Psoas muscle (tissue), 8 donors: ENCODE data around the gene MBD3. TPM values are rescaled to one million over a fixed set of nuclear protein-coding genes. Genes with fewer than 3 reads are reported as not detected.
A peak's percentile ranks its signal among the peaks of the same experiment; 100 is the strongest.
"Not testable (repeated sequence)": the region's sequence is repeated elsewhere in the genome, so short reads cannot be mapped to it uniquely, and the experiment has no call there.

ENCODE experiments used
- ATAC-seq, 4 donors: fragments of 200-7000 bp; cut with Tn5 transposase; one replicate each; pipeline ENCODE4 v1.9.1; 2020; ENCODE audit warnings: moderate library complexity in 3 of 4, mild to moderate bottlenecking in 2 of 4
- DNase-seq, 2 donors: peaks; one replicate each; pipeline ENCODE4 v3.0.0-alpha.2; 2020
- H3K27ac ChIP-seq: fragments of 200-600 bp; one replicate; pipeline ENCODE4 v1.8.0; 2022
- H3K27me3 ChIP-seq, 3 donors: fragments of 200-600 bp in 1 of 3; one replicate each; pipeline versions ENCODE4 v1.6.1 to v1.8.0; 2013 to 2022; ENCODE audit warnings: low read length in 2 of 3, mild to moderate bottlenecking in 2 of 3, moderate library complexity in 1 of 3; ENCODE audit not compliant: insufficient read depth in 3 of 3
- H3K36me3 ChIP-seq, 2 donors: fragments of 200-600 bp in 1 of 2; one replicate each; pipeline versions ENCODE4 v1.6.1 to v1.8.0; 2013 to 2022; ENCODE audit warnings: low read depth in 1 of 2, mild to moderate bottlenecking in 1 of 2, moderate library complexity in 1 of 2; ENCODE audit not compliant: insufficient read depth in 1 of 2
- H3K4me1 ChIP-seq: fragments of 200-600 bp; one replicate; pipeline ENCODE4 v1.8.0; 2022
- H3K4me3 ChIP-seq: fragments of 200-600 bp; one replicate; pipeline ENCODE4 v1.8.0; 2022; ENCODE audit warnings: mild to moderate bottlenecking
- H3K9me3 ChIP-seq: fragments of 200-600 bp; one replicate; pipeline ENCODE4 v1.8.0; 2022
- WGBS, 3 donors: extraction: QIAGEN DNeasy Blood & Tissue Kit; methylation state at CpG; one replicate each; pipeline versions ENCODE4 v1.1.6 to v1.1.7; 2013; 5-methylcytosine and 5-hydroxymethylcytosine counted together
- intact Hi-C, 2 donors: fragments of 100-400 bp; cut with DNase I; formaldehyde crosslinking; loops; one replicate each; pipeline versions ENCODE4 v1.11.0 to v1.14.2; 2022
- polyA plus RNA-seq, 3 donors: library from polyadenylated mRNA; stranded (reverse); fragments of 200-250 nt; gene quantifications; one replicate each; pipeline ENCODE4 v1.2.3, GENCODE V29; 2013
- total RNA-seq, 4 donors: library from RNA; stranded (reverse); fragmentation: NEBNext Ultra II Directional in 2 of 4; extraction: Animal tissue kit (Norgen Biotek cat#: 25700) in 2 of 4; gene quantifications; one replicate each; pipeline versions ENCODE4 v1.2.1 to v1.2.4, GENCODE V29; 2021 to 2023
- TF ChIP-seq, protein P1 (sequence below): fragments of 200-600 bp; IDR thresholded peaks from one replicate; pipeline ENCODE4 v1.8.0; 2022; ENCODE audit warnings: antibody characterized with exemption
- donor health status: healthy with polysubstance abuse.
- donor health status: DM: no; HTN: no; CAD: no; lungs with moderate emphysema.
- donor health status: Bipolar disorder and iron deficiency.
- donor health status: healthy.
- donor health status: DM: yes; HTN: yes; CAD: no.
- donor health status: DM: no; HTN: no; CAD: no.
- donor health status: DM: no; HTN: no; CAD: no.
- donor health status: DM: yes; HTN: yes; CAD: no.

MBD3 gene
- total and polyA plus RNA-seq, 7 donors = 44.1 to 137 (median 83.6) TPM

DNA sequence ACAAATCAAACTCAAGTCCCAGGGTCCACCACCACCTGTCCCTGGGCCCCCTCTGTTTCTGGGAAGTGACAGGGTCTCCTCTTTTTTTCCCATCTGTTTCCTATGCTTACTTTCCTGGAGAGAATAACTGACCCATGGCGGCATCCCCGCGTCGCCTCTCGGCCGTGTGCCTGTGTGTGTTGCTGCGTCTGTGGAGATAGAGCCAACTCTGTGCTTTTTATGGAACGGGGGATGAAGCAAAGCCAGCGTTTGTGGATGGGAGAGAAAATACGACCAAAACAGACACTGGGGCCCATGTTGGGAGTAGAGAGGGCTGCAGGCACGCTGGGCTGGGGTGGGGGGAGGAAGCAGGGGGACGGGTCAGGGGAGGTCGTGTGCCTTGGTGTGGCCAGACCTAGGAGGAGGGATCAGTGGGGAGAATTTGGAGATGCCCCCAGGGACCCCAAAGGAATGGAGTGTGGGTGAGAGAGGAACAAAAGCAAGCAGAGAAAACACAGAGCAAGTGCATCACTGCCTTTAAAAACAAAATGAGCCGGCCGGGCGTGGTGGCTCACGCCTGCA lies 52.2 kb downstream of the MBD3 start:
- H3K4me1 ChIP-seq = no peaks in the 10 kb centered on the region
- no peak overlapping the region for H3K27ac ChIP-seq
- intact Hi-C loops = loop anchor here (10.0 kb wide), 2 partner anchors 224 to 284 kb away; no protein-coding TSS in a partner anchor
- WGBS, 3 donors = 11 to 14% (median 14%) methylated on average over 17 of the region's 17 CpGs
- DNase-seq = no peak
- no peak overlapping the region for H3K4me3 ChIP-seq
- H3K36me3 ChIP-seq = no peaks in the 10 kb centered on the region
- ATAC-seq = peak in 1 of 4 donors; percentile 35
- peaks cover 0 to 16% (median 2%) of the 10 kb centered on the region in 3 donors for H3K27me3 ChIP-seq
- TF ChIP-seq, protein P1, sequence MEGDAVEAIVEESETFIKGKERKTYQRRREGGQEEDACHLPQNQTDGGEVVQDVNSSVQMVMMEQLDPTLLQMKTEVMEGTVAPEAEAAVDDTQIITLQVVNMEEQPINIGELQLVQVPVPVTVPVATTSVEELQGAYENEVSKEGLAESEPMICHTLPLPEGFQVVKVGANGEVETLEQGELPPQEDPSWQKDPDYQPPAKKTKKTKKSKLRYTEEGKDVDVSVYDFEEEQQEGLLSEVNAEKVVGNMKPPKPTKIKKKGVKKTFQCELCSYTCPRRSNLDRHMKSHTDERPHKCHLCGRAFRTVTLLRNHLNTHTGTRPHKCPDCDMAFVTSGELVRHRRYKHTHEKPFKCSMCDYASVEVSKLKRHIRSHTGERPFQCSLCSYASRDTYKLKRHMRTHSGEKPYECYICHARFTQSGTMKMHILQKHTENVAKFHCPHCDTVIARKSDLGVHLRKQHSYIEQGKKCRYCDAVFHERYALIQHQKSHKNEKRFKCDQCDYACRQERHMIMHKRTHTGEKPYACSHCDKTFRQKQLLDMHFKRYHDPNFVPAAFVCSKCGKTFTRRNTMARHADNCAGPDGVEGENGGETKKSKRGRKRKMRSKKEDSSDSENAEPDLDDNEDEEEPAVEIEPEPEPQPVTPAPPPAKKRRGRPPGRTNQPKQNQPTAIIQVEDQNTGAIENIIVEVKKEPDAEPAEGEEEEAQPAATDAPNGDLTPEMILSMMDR = no peak
- H3K9me3 ChIP-seq = no peaks in the 10 kb centered on the region

DNA sequence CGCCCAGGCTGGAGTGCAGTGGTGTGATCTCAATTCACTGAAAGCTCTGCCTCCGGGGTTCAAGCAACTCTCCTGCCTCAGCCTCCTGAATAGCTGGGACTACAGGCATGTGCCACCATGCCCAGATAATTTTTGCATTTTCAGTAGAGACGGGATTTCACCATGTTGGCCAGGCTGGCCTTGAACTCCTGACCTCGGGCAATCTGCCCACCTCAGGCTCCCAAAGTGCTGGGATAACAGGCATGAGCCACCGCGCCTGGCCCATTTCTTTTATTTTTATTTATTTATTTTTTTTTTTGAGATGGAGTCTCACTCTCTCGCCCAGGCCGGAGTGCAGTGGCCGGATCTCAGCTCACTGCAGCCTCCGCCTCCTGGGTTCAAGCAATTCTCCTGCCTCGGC lies 52.9 kb downstream of the MBD3 start:
- not testable (repeated sequence) for H3K9me3 ChIP-seq, DNase-seq, ATAC-seq, H3K4me3 ChIP-seq, H3K4me1 ChIP-seq, H3K27ac ChIP-seq, H3K36me3 ChIP-seq
- intact Hi-C loops = loop anchor here (10.0 kb wide), 2 partner anchors 225 to 285 kb away; no protein-coding TSS in a partner anchor
- H3K27me3 ChIP-seq = peaks cover 0 to 20% (median 2%) of the 10 kb centered on the region in 3 donors
- 76 to 88% (median 78%) methylated on average over 11 of the region's 11 CpGs for WGBS, 3 donors

DNA sequence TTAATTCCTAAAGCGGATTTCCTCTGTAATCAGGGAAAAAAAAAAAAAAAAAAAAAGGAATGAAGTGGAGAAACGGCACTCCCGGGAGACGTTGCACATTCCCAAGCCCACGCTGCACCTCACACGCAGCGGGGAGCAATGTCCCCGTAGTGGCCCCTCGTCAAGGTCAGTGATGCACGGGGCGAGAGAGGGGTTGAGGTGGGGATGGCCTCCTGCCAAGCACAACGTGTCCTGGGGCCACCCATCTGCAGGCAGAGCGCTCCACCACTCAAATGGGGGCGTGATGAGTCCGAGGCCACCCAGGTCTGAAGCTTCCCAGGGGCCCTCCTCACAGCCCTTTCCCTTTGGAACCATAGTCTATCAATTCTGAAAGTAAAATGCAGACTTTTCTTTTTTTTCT lies 53.7 kb downstream of the MBD3 start:
- Histone ChIP-seq H3K4me3 (no peak overlapping the region), H3K27ac (no peak overlapping the region), H3K4me1 (no peaks in the 10 kb centered on the region), H3K9me3 (no peaks in the 10 kb centered on the region), H3K27me3 (peaks cover 0 to 21% (median 2%) of the 10 kb centered on the region in 3 donors), H3K36me3 (no peaks in the 10 kb centered on the region)
- WGBS, 3 donors = 21 to 35% (median 32%) methylated on average over 15 of the region's 15 CpGs
- intact Hi-C loops = no loop called here
- ATAC-seq (no peak), DNase-seq (no peak)
- TF ChIP-seq, protein P1 = no peak

DNA sequence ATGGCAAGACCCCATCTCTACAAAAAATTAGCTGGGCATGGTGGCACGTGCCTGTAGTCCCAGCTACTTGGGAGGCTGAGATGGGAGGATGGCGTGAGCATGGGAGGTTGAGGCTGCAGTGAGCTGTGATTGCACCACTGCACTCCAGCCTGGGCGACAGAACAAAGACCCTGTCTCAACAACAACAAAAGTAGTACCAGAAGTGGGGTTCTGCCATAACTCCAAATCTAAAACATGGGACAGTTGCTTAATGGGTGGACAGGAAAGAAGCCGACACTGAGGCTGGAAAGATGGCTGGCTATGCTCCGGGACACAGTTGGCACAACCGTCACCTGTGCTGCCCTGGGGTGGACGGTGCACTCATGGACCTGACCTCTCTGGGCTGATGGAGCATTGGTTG lies 57.0 kb downstream of the MBD3 start:
- DNase-seq, H3K27ac ChIP-seq, H3K4me1 ChIP-seq, H3K36me3 ChIP-seq, H3K4me3 ChIP-seq, H3K9me3 ChIP-seq, ATAC-seq, intact Hi-C loops: not testable (repeated sequence)
- WGBS, 3 donors = 92 to 96% (median 95%) methylated on average over 7 of the region's 7 CpGs
- H3K27me3 ChIP-seq = peaks cover 0 to 34% (median 7%) of the 10 kb centered on the region in 3 donors

DNA sequence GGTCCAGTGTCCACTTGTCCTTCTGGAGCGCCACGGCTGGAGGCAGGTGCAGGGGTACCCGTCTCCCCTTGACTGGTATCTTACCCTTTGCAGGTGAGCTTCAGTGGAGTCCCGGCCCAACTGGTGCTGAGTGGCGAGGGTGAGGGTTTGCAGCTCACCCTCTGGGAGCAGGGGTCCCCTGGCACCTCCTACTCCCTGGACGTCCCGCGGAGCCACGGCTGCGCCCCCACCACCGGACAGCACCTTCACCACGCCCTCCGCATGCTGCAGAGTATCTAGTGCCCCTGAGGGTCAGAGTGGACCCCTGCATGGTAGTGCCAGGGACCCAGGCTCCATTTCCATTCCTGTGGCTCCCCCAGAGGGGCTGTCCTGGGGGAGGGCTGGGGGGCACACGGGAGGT lies 57.7 kb downstream of the MBD3 start:
- no peak for ATAC-seq
- Histone ChIP-seq H3K27ac (no peak overlapping the region), H3K4me1 (no peaks in the 10 kb centered on the region), H3K4me3 (no peak overlapping the region), H3K27me3 (peaks cover 0 to 38% (median 7%) of the 10 kb centered on the region in 3 donors), H3K36me3 (no peaks in the 10 kb centered on the region), H3K9me3 (no peaks in the 10 kb centered on the region)
- 76 to 93% (median 83%) methylated on average over 12 to 14 of the region's 14 CpGs for WGBS, 3 donors
- DNase-seq = no peak
- intact Hi-C loops = no loop called here
- TF ChIP-seq, protein P1 = no peak
